Vagina (tissue), 2 donors: ENCODE measurements around the gene ABLIM1.

Source experiments
- POLR2A ChIP-seq, 2 donors: fragments of 450-650 bp; IDR thresholded peaks; one replicate each; pipeline ENCODE4 v1.6.1; 2017; ENCODE audit warnings: antibody characterized with exemption in 2 of 2, mild to moderate bottlenecking in 2 of 2, moderate library complexity in 2 of 2
- POLR2AphosphoS5 ChIP-seq, 2 donors: sonication (generic); formaldehyde crosslinking; IDR thresholded peaks; one replicate each; pipeline ENCODE4 v1.9.0; 2017; ENCODE audit warnings: antibody characterized with exemption in 2 of 2, mild to moderate bottlenecking in 2 of 2, low read depth in 1 of 2; ENCODE audit not compliant: insufficient read depth in 1 of 2
- TF ChIP-seq, protein P1 (sequence below), 3 experiments: fragments of 450-650 bp in 2 of 3; fragments of 200-600 bp in 1 of 3; sonication (generic) in 1 of 3; IDR thresholded peaks; one replicate each; pipeline ENCODE4 v1.5.1; 2017 to 2019; ENCODE audit warnings: antibody characterized with exemption in 3 of 3, mild to moderate bottlenecking in 2 of 3, moderate library complexity in 2 of 3

DNA sequence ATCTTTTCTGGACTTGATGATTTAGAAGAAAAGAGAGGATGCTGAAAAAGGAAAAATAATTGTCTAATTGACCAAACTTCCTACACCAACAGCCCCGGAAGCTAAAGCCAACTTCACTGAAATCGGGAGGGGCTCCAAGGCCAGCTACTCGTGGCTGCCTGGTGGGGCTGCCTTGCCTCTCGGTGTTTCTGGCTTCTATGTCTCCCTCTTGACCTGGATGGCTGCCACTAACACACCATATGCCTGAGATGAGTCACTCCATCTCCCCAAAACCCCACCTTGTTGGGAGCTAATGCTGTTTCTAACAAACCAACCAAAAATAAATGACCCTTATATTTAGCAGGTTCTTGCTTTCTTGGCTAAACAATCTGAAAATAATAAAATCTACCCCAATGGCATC is 166.1 kb downstream of the ABLIM1 start:
- TF ChIP-seq POLR2AphosphoS5 (IDR thresholded peaks at IDR 0.05; ENCODE audit: insufficient read depth in 1 of 2, low read depth in 1 of 2) (no peak), POLR2A (IDR thresholded peaks at IDR 0.05) (no peak)
- TF ChIP-seq, protein P1, sequence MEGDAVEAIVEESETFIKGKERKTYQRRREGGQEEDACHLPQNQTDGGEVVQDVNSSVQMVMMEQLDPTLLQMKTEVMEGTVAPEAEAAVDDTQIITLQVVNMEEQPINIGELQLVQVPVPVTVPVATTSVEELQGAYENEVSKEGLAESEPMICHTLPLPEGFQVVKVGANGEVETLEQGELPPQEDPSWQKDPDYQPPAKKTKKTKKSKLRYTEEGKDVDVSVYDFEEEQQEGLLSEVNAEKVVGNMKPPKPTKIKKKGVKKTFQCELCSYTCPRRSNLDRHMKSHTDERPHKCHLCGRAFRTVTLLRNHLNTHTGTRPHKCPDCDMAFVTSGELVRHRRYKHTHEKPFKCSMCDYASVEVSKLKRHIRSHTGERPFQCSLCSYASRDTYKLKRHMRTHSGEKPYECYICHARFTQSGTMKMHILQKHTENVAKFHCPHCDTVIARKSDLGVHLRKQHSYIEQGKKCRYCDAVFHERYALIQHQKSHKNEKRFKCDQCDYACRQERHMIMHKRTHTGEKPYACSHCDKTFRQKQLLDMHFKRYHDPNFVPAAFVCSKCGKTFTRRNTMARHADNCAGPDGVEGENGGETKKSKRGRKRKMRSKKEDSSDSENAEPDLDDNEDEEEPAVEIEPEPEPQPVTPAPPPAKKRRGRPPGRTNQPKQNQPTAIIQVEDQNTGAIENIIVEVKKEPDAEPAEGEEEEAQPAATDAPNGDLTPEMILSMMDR (IDR thresholded peaks at IDR 0.05): no peak
